ENCODE measurements around the gene HCRTR1.
A peak's percentile ranks its signal among the peaks of the same experiment; 100 is the strongest.

Gene HCRTR1

GRCh38 chr1:31632649-31633048 is 15.2 kb downstream of the HCRTR1 start:
- Histone ChIP-seq H3K9ac (ENCODE audit: low read length in 2 of 2) (peak overlapping the region in 1 of 2 donors; percentile 36), H3K27me3 (ENCODE audit: control insufficient read depth in 1 of 2, insufficient read depth in 2 of 2, low read length in 2 of 2) (no peaks in the 10 kb centered on the region), H3K9me3 (ENCODE audit: control insufficient read depth in 2 of 2, low read length in 2 of 2) (no peaks in the 10 kb centered on the region), H3K4me1 (ENCODE audit: control insufficient read depth, insufficient read depth, low read length) (peaks cover 20% of the 10 kb centered on the region), H3K27ac (ENCODE audit: low read length) (no peak overlapping the region), H3K4me3 (ENCODE audit: low read length in 2 of 2) (no peak overlapping the region), H3K36me3 (ENCODE audit: control insufficient read depth in 2 of 2, insufficient read depth in 2 of 2, low read length in 2 of 2) (peaks cover 49 to 60% of the 10 kb centered on the region in 2 donors)

DNA sequence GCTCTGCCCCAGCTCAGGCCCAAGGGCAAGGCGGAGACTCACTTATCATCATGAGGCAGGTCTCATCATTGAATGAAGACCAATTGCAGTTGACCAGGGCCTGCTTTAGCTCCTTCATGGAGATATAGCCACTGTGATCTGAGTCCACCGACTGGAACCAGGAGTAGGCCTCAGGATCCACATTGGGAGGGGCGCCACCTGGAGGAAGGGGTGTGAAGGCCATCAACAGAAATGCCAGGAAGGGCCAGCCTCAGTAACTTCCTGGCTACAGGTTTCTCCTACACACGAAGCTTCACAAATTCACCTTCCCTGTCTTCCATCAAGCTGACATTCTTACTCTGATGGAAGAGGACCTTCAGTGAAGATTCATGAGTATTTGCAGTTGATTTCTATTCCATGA is 15.6 kb downstream of the HCRTR1 start:
- peak overlapping the region in 1 of 2 donors; percentile 36 for H3K9ac ChIP-seq (ENCODE audit: low read length in 2 of 2)
- H3K27me3 ChIP-seq (ENCODE audit: control insufficient read depth in 1 of 2, insufficient read depth in 2 of 2, low read length in 2 of 2): no peaks in the 10 kb centered on the region
- H3K9me3 ChIP-seq (ENCODE audit: control insufficient read depth in 2 of 2, low read length in 2 of 2): no peaks in the 10 kb centered on the region
- peaks cover 16% of the 10 kb centered on the region for H3K4me1 ChIP-seq (ENCODE audit: control insufficient read depth, insufficient read depth, low read length)
- H3K36me3 ChIP-seq (ENCODE audit: control insufficient read depth in 2 of 2, insufficient read depth in 2 of 2, low read length in 2 of 2): peaks cover 49 to 57% of the 10 kb centered on the region in 2 donors
- no peak overlapping the region for H3K27ac ChIP-seq (ENCODE audit: low read length)
- no peak overlapping the region for H3K4me3 ChIP-seq (ENCODE audit: low read length in 2 of 2)

DNA sequence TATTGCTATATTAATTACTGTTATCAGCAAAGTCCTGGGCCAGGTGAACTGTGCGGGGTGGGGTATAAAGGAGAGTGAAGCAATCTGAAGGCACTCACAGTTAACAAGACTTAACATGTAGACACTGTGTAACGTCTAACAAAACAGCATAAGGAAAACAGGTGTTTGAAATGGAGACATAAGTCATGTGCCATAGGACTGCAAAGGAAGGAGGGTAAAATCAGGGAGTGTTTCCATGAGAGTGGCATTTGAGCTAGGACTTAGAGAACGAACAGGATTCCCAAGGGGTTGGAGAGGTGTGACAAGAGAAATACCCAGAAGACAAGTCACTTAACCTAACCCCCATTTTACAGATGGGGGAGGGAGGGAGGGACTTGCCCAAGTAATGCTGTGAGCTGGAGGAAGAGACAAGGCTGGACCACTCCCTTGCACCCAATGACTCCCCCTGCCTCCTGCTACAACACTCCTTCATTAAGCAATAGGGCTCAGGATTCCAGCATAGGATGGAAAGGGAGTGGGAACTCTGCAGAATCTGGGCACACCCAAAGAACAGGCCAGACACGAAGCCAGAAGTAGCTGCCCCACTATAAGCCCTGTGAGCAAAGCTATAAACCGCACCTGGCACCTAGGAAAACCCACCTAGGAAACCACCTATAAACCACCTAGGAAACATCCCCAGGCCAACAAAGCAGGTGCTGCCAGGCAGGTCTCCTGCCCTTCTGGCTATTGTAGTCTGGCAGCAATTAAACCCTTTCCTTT is 20.6 kb downstream of the HCRTR1 start:
- Histone ChIP-seq H3K4me3 (ENCODE audit: low read length in 2 of 2) (no peak overlapping the region), H3K27ac (ENCODE audit: low read length) (no peak overlapping the region), H3K4me1 (ENCODE audit: control insufficient read depth, insufficient read depth, low read length) (peaks cover 25% of the 10 kb centered on the region), H3K27me3 (ENCODE audit: control insufficient read depth in 1 of 2, insufficient read depth in 2 of 2, low read length in 2 of 2) (no peaks in the 10 kb centered on the region), H3K9ac (ENCODE audit: low read length in 2 of 2) (no peak overlapping the region), H3K36me3 (ENCODE audit: control insufficient read depth in 2 of 2, insufficient read depth in 2 of 2, low read length in 2 of 2) (peaks cover 7 to 8% of the 10 kb centered on the region in 2 donors), H3K9me3 (ENCODE audit: control insufficient read depth in 2 of 2, low read length in 2 of 2) (no peaks in the 10 kb centered on the region)

DNA sequence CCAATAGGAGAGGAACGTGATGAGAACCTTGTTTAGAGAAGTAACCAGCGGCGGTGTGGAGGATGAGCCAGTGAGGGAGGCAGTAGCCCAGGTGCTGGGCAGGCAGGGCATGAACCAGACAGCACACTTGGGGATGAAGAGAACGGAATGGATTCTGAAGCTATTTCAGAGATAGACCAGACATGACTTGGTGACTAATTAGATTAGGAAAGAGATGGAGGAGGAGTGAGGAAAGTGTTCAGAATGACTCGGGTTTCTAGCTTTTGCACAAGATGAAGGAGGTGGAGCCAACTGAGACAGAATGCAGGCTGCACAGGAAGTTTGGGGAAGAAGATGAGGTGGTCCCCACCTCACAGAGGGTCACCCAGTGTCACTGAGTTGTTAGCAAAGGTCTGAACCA is 22.1 kb downstream of the HCRTR1 start:
- no peaks in the 10 kb centered on the region for H3K9me3 ChIP-seq (ENCODE audit: control insufficient read depth in 2 of 2, low read length in 2 of 2)
- H3K27ac ChIP-seq (ENCODE audit: low read length): no peak overlapping the region
- H3K4me3 ChIP-seq (ENCODE audit: low read length in 2 of 2): no peak overlapping the region
- peaks cover 0 to 6% of the 10 kb centered on the region in 2 donors for H3K36me3 ChIP-seq (ENCODE audit: control insufficient read depth in 2 of 2, insufficient read depth in 2 of 2, low read length in 2 of 2)
- no peaks in the 10 kb centered on the region for H3K27me3 ChIP-seq (ENCODE audit: control insufficient read depth in 1 of 2, insufficient read depth in 2 of 2, low read length in 2 of 2)
- peaks cover 36% of the 10 kb centered on the region for H3K4me1 ChIP-seq (ENCODE audit: control insufficient read depth, insufficient read depth, low read length)
- H3K9ac ChIP-seq (ENCODE audit: low read length in 2 of 2): no peak overlapping the region

DNA sequence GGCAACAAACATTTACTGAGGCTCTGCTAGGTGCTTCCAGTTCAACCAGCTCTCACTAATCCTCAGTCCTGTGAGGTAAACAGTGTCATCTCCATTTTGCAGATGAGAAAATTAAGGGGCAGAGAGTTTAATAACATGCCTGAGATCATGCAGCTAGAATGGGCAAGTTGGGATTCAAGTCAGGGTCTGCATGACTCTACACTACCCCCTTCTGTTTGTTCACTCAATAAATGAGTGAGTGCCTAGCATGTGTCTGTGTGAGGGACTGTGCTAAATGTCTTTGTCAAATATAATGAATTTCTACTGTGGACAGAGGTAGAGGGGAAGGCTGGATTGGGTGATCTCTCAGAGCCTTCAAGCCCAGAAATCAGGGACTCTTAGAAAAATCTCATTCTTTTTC is 22.7 kb downstream of the HCRTR1 start:
- Histone ChIP-seq H3K27ac (ENCODE audit: low read length) (no peak overlapping the region), H3K27me3 (ENCODE audit: control insufficient read depth in 1 of 2, insufficient read depth in 2 of 2, low read length in 2 of 2) (no peaks in the 10 kb centered on the region), H3K4me3 (ENCODE audit: low read length in 2 of 2) (no peak overlapping the region), H3K9me3 (ENCODE audit: control insufficient read depth in 2 of 2, low read length in 2 of 2) (no peaks in the 10 kb centered on the region), H3K4me1 (ENCODE audit: control insufficient read depth, insufficient read depth, low read length) (peaks cover 37% of the 10 kb centered on the region), H3K36me3 (ENCODE audit: control insufficient read depth in 2 of 2, insufficient read depth in 2 of 2, low read length in 2 of 2) (peaks cover 0 to 2% of the 10 kb centered on the region in 2 donors), H3K9ac (ENCODE audit: low read length in 2 of 2) (no peak overlapping the region)

DNA sequence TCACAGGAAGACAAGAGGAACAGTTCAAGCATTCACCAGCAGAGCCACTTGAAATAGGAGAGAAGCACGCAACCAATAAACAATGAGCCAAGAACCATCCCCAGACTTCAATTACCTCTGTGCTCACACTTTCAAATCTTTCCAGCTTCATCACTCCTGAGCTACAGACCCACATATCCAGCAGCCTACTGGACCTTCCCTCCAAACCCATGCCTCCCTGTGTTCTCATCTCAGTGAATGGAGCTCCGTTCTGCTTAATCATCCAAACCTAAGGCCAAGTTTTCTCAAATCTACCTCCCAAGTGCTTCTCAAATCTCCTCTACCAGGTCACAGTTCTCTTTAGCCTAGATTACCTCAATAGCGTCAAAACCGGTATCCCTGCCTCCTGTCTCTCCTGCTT is 23.5 kb downstream of the HCRTR1 start:
- Histone ChIP-seq H3K4me3 (ENCODE audit: low read length in 2 of 2) (no peak overlapping the region), H3K9ac (ENCODE audit: low read length in 2 of 2) (peak overlapping the region in 1 of 2 donors; percentile 13), H3K36me3 (ENCODE audit: control insufficient read depth in 2 of 2, insufficient read depth in 2 of 2, low read length in 2 of 2) (peaks cover 0 to 2% of the 10 kb centered on the region in 2 donors), H3K27me3 (ENCODE audit: control insufficient read depth in 1 of 2, insufficient read depth in 2 of 2, low read length in 2 of 2) (no peaks in the 10 kb centered on the region), H3K9me3 (ENCODE audit: control insufficient read depth in 2 of 2, low read length in 2 of 2) (no peaks in the 10 kb centered on the region), H3K27ac (ENCODE audit: low read length) (no peak overlapping the region), H3K4me1 (ENCODE audit: control insufficient read depth, insufficient read depth, low read length) (peaks cover 44% of the 10 kb centered on the region)

- Histone ChIP-seq H3K4me1 (ENCODE audit: control insufficient read depth, insufficient read depth, low read length) (peaks cover 39% of the 10 kb centered on the region), H3K9ac (ENCODE audit: low read length in 2 of 2) (no peak overlapping the region), H3K27ac (ENCODE audit: low read length) (no peak overlapping the region), H3K4me3 (ENCODE audit: low read length in 2 of 2) (peak overlapping the region in 1 of 2 donors; percentile 15), H3K9me3 (ENCODE audit: control insufficient read depth in 2 of 2, low read length in 2 of 2) (no peaks in the 10 kb centered on the region), H3K27me3 (ENCODE audit: control insufficient read depth in 1 of 2, insufficient read depth in 2 of 2, low read length in 2 of 2) (no peaks in the 10 kb centered on the region), H3K36me3 (ENCODE audit: control insufficient read depth in 2 of 2, insufficient read depth in 2 of 2, low read length in 2 of 2) (peaks cover 0 to 2% of the 10 kb centered on the region in 2 donors)
Measured at GRCh38 chr1:31642366-31642765, 24.9 kb downstream of the HCRTR1 start.

DNA sequence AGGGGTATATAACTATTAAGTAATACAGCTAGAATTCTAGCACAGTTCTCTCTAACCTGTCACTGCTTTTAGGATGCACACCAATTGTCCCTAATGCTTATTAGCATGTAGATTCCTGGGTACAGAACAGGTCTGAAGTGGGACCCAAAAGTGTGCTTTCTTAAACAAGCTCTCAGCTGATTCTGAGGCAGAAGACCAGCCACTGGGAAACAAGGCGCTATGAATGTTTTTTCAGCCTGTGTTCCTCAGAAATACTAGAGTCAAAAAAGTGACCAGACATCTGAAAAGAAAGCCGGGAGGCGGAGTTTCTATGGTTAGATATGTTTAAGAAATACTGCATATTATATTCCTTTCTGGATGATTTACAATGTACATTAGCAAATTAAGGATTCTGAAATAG is 25.4 kb downstream of the HCRTR1 start:
- Histone ChIP-seq H3K4me3 (ENCODE audit: low read length in 2 of 2) (no peak overlapping the region), H3K9me3 (ENCODE audit: control insufficient read depth in 2 of 2, low read length in 2 of 2) (no peaks in the 10 kb centered on the region), H3K27me3 (ENCODE audit: control insufficient read depth in 1 of 2, insufficient read depth in 2 of 2, low read length in 2 of 2) (no peaks in the 10 kb centered on the region), H3K27ac (ENCODE audit: low read length) (no peak overlapping the region), H3K36me3 (ENCODE audit: control insufficient read depth in 2 of 2, insufficient read depth in 2 of 2, low read length in 2 of 2) (peaks cover 0 to 2% of the 10 kb centered on the region in 2 donors), H3K9ac (ENCODE audit: low read length in 2 of 2) (no peak overlapping the region), H3K4me1 (ENCODE audit: control insufficient read depth, insufficient read depth, low read length) (peaks cover 39% of the 10 kb centered on the region)

GRCh38 chr1:31643976-31644559 is 26.6 kb downstream of the HCRTR1 start:
- H3K4me3 ChIP-seq (ENCODE audit: low read length in 2 of 2): peak overlapping the region; percentile 95 to 98
- peaks cover 0 to 2% of the 10 kb centered on the region in 2 donors for H3K36me3 ChIP-seq (ENCODE audit: control insufficient read depth in 2 of 2, insufficient read depth in 2 of 2, low read length in 2 of 2)
- H3K9ac ChIP-seq (ENCODE audit: low read length in 2 of 2): peak overlapping the region; percentile 99
- no peaks in the 10 kb centered on the region for H3K27me3 ChIP-seq (ENCODE audit: control insufficient read depth in 1 of 2, insufficient read depth in 2 of 2, low read length in 2 of 2)
- peak overlapping the region; percentile 98 for H3K27ac ChIP-seq (ENCODE audit: low read length)
- peaks cover 35% of the 10 kb centered on the region for H3K4me1 ChIP-seq (ENCODE audit: control insufficient read depth, insufficient read depth, low read length)
- no peaks in the 10 kb centered on the region for H3K9me3 ChIP-seq (ENCODE audit: control insufficient read depth in 2 of 2, low read length in 2 of 2)

DNA sequence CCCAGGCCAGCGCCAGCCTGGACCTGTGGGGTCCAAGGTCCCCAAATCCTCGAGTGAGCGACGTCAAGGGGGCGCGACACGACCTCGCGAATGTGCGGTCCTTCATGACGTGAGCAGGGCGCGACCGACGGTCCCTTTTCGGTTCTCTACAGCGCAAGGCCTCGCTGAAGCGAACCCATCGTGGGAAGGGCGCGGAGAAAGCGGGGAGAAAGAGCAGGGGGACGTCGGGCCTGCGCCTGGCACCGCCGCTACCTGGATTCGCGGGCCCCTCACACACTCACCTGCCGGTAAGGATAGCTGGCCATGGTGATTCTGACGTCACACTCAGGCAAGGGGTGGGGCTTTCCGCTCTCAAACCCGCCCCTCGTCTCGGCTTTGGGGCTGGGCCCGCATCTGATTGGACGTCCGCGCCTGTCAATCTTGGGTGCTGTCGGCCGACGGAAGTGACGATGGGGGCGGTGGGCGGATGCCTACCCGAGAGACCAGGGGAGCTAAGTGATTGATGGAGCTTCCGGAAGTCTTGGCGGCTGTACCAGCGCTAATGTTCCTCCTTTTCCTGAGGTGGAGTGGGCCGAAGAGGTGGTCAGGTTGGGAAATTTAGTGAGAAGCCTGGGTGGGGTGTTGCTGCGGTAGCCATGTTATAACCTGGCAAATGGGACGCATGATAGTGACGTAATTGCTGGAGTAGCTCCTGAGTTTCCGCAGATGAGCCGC is 27.2 kb downstream of the HCRTR1 start, which contains the start of gene PEF1:
PEF1 (minus strand) TSS at position 317 of the 714 bp plus-strand sequence; CDS start at position 305, 12 bp downstream.
- Histone ChIP-seq H3K27ac (ENCODE audit: low read length) (peak within 1 kb of the TSS; percentile 98), H3K36me3 (ENCODE audit: control insufficient read depth in 2 of 2, insufficient read depth in 2 of 2, low read length in 2 of 2) (peaks cover 0 to 2% of the 10 kb centered on the region in 2 donors), H3K4me1 (ENCODE audit: control insufficient read depth, insufficient read depth, low read length) (peaks cover 29% of the 10 kb centered on the region), H3K4me3 (ENCODE audit: low read length in 2 of 2) (peak within 1 kb of the TSS; percentile 95 to 98), H3K9me3 (ENCODE audit: control insufficient read depth in 2 of 2, low read length in 2 of 2) (no peaks in the 10 kb centered on the region), H3K9ac (ENCODE audit: low read length in 2 of 2) (peak within 1 kb of the TSS; percentile 99), H3K27me3 (ENCODE audit: control insufficient read depth in 1 of 2, insufficient read depth in 2 of 2, low read length in 2 of 2) (no peaks in the 10 kb centered on the region)

All from stomach smooth muscle (tissue), 2 donors.